BE2C (cell line): ENCODE results near the gene SHISA6.

ENCODE experiments used
- DNase-seq: peaks from one replicate; pipeline ENCODE4 v3.0.0-alpha.2; 2020
- H3K27me3 ChIP-seq: fragments of 250-450 bp; sonication (Bioruptor Pico); 2 replicates; pipeline ENCODE4 v1.5.1; 2020; ENCODE audit warnings: mild to moderate bottlenecking
- H3K36me3 ChIP-seq: fragments of 250-450 bp; sonication (Bioruptor Pico); 2 replicates; pipeline ENCODE4 v1.5.1; 2020; ENCODE audit warnings: mild to moderate bottlenecking
- H3K4me1 ChIP-seq: fragments of 250-450 bp; sonication (Bioruptor Pico); 2 replicates; pipeline ENCODE4 v1.5.1; 2020
- H3K4me3 ChIP-seq: 2 replicates; pipeline ENCODE4 v1.5.1; 2011; ENCODE audit warnings: low read depth, low read length
- H3K9me3 ChIP-seq: fragments of 250-450 bp; sonication (Bioruptor Pico); 2 replicates; pipeline ENCODE4 v1.5.1; 2020
- TF ChIP-seq, protein P1 (sequence below): IDR thresholded peaks from 2 replicates; pipeline ENCODE4 v1.5.1; 2012; ENCODE audit warnings: mild to moderate bottlenecking, low read depth, low read length

SHISA6 gene

DNA sequence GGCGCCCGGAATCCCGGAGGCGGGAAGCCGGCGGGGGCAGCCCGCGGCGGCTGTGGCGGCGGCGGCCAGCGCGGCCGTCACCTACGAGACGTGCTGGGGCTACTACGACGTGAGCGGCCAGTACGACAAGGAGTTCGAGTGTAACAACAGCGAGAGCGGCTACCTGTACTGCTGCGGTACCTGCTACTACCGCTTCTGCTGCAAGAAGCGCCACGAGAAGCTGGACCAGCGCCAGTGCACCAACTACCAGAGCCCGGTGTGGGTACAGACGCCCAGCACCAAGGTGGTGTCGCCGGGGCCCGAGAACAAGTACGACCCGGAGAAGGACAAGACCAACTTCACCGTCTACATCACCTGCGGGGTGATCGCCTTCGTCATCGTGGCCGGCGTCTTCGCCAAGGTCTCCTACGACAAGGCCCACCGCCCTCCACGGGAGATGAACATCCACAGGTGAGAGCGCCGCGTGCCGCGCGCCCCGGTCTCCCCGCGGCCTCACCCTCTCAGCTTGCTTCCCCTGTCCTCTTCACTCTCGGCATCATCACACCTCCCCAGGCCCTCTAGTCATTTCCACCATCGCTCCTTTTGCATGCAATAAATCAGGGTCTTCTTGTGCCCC is 706 bp downstream of the SHISA6 start:
- Histone ChIP-seq H3K4me3 (no peak overlapping the region), H3K27me3 (no peaks in the 10 kb centered on the region), H3K4me1 (no peaks in the 10 kb centered on the region), H3K36me3 (no peaks in the 10 kb centered on the region), H3K9me3 (no peaks in the 10 kb centered on the region)
- TF ChIP-seq, protein P1, sequence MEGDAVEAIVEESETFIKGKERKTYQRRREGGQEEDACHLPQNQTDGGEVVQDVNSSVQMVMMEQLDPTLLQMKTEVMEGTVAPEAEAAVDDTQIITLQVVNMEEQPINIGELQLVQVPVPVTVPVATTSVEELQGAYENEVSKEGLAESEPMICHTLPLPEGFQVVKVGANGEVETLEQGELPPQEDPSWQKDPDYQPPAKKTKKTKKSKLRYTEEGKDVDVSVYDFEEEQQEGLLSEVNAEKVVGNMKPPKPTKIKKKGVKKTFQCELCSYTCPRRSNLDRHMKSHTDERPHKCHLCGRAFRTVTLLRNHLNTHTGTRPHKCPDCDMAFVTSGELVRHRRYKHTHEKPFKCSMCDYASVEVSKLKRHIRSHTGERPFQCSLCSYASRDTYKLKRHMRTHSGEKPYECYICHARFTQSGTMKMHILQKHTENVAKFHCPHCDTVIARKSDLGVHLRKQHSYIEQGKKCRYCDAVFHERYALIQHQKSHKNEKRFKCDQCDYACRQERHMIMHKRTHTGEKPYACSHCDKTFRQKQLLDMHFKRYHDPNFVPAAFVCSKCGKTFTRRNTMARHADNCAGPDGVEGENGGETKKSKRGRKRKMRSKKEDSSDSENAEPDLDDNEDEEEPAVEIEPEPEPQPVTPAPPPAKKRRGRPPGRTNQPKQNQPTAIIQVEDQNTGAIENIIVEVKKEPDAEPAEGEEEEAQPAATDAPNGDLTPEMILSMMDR = no peak
- DNase-seq = no peak

DNA sequence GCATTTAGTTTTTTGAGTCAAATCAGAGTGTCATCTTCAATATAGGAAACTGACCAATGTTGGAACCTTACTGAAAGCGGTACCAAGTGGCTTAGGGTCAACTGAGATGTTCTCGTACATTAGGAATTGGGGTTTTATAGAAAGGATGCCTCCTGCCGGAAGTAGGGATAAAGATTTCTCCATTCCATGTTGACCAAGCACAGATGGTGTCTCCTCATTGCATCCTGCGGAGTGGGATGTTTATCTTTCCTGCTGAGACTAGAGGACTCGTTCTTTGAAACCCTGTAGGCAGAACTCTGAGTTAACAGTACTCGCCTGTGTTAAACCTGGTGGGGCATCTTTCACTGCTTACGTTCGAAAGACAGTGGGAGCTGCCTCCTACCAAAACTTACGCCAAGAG is 1.4 kb downstream of the SHISA6 start:
- H3K4me3 ChIP-seq = no peak overlapping the region
- no peaks in the 10 kb centered on the region for H3K36me3 ChIP-seq
- TF ChIP-seq, protein P1 = no peak
- H3K27me3 ChIP-seq = no peaks in the 10 kb centered on the region
- DNase-seq = no peak
- H3K9me3 ChIP-seq = no peaks in the 10 kb centered on the region
- H3K4me1 ChIP-seq = no peaks in the 10 kb centered on the region

DNA sequence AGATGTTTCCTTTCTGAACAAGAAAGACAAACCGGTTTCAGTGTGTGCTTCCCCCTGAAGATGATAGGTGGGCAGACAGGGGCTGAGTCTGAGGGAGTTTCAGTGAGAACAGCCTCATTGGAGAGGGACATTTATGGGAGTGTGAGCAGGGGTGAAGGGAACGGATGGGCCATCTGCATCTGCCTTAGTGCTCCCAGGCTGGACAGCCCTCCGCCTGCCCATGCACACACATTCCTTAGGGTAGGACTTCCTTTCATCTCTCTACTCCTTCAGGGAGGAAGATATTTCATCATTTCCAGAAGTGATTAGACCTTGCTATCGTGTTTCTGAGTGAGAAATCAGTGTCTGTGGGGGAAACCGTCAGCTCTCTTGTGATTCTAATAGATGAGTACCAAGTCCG is 3.8 kb downstream of the SHISA6 start:
- H3K4me1 ChIP-seq = no peaks in the 10 kb centered on the region
- no peak for DNase-seq
- TF ChIP-seq, protein P1 = no peak

DNA sequence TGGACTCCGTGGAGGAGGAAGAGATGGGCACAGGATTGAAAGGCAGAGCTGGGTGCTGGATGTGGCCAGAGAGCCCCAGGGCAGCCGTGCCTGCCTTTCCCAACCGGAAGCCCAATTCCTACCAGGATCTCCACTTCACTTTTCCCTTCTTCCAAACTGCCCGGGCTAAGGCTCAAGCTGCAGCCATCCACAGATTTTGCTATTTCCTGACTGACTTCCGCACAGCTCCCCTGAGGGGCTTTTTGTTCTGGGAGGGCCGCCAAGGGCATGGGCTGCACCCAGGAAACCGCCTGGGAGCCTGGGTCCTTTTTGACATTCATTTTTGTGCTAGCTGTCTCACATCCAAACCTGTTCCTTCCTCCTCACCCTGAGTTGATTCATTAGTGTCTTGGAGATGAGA is 4.2 kb downstream of the SHISA6 start:
- Histone ChIP-seq H3K4me3 (no peak overlapping the region), H3K9me3 (no peaks in the 10 kb centered on the region), H3K27me3 (no peaks in the 10 kb centered on the region), H3K4me1 (no peaks in the 10 kb centered on the region), H3K36me3 (no peaks in the 10 kb centered on the region)
- TF ChIP-seq, protein P1 = no peak
- no peak for DNase-seq

More for the DNA sequence above, 3.8 kb downstream of the SHISA6 start:
- Histone ChIP-seq H3K36me3 (no peaks in the 10 kb centered on the region), H3K9me3 (no peaks in the 10 kb centered on the region), H3K4me3 (no peak overlapping the region), H3K27me3 (no peaks in the 10 kb centered on the region)

DNA sequence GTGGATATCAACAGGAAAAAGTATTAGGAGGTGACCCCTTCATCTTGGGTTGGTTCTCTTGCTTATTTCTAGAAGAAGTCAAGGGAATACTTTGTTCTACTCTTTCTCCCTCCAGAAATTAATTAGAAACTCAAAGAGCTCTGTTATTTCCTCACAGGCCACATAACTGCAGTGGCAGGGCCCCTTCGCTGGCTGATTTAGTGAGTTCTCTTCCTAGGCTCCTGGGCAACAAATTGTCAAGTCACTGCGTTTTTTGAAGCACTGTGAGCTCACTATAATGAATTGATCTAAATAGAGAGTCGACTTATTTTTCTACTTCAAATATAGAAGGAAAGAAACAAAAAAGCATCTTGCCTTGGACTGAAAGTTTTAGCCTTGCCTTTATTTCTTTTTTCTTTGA is 4.8 kb downstream of the SHISA6 start:
- Histone ChIP-seq H3K9me3 (no peaks in the 10 kb centered on the region), H3K4me3 (no peak overlapping the region), H3K36me3 (no peaks in the 10 kb centered on the region), H3K27me3 (no peaks in the 10 kb centered on the region), H3K4me1 (no peaks in the 10 kb centered on the region)
- TF ChIP-seq, protein P1 = no peak
- DNase-seq = no peak

DNA sequence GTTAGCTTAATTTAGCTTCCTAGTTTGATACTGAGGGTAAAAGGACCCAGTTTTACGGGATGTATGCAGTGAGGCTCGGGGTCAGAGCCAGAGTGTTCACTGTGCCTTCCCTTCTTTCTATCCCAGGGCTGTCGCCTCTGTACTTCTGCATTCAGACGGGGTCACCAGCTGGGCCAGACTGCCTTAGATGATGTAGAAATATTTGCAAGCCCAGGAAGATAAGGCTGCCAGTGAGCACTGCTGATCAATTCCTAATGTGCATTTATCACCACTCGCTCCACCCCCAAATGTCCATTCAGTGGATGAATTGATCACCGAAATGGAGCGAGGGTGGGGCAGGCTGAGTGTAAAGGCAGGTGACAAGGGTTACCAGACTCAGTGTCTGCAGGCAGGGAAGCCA is 9.1 kb downstream of the SHISA6 start:
- no peaks in the 10 kb centered on the region for H3K4me1 ChIP-seq
- TF ChIP-seq, protein P1 = no peak
- no peaks in the 10 kb centered on the region for H3K27me3 ChIP-seq
- H3K9me3 ChIP-seq = no peaks in the 10 kb centered on the region
- no peak overlapping the region for H3K4me3 ChIP-seq
- no peaks in the 10 kb centered on the region for H3K36me3 ChIP-seq
- no peak for DNase-seq
